GM23338 (cell line): ENCODE results near the gene CYP4F3. TPM values are rescaled to one million over a fixed set of nuclear protein-coding genes. Genes with fewer than 3 reads are reported as not detected.

Experiments
- ATAC-seq: fragments of 200-7000 bp; cut with Tn5 transposase; 3 replicates; pipeline ENCODE4 v1.9.1; 2020
- DNase-seq: peaks from one replicate; pipeline ENCODE4 v3.0.0-alpha.2; 2015; ENCODE audit warnings: low spot score
- H2AFZ ChIP-seq: fragments of 200-600 bp; sonication (generic); 2 replicates; pipeline ENCODE4 v1.8.0; 2016; ENCODE audit warnings: antibody characterized with exemption, mild to moderate bottlenecking, moderate library complexity
- H3F3A ChIP-seq: fragments of 200-600 bp; sonication (generic); replicated peaks from 2 replicates; pipeline ENCODE4 v1.8.0; 2017; ENCODE audit warnings: antibody characterized with exemption, mixed run types, low read depth
- H3K27ac ChIP-seq: fragments of 200-600 bp; sonication (generic); 2 replicates; pipeline ENCODE4 v1.6.1; 2016; ENCODE audit warnings: low read depth
- H3K27me3 ChIP-seq: fragments of 200-600 bp; sonication (generic); 2 replicates; pipeline ENCODE4 v1.8.0; 2016; ENCODE audit warnings: mild to moderate bottlenecking, mixed run types, moderate library complexity; ENCODE audit not compliant: insufficient read depth
- H3K36me3 ChIP-seq: fragments of 200-600 bp; sonication (generic); 2 replicates; pipeline ENCODE4 v1.8.0; 2016; ENCODE audit warnings: mild to moderate bottlenecking; ENCODE audit not compliant: insufficient read depth
- H3K4me1 ChIP-seq: fragments of 200-600 bp; sonication (generic); 2 replicates; pipeline ENCODE4 v1.8.0; 2016; ENCODE audit warnings: mild to moderate bottlenecking, moderate library complexity; ENCODE audit not compliant: insufficient read depth
- H3K4me2 ChIP-seq: fragments of 200-600 bp; sonication (generic); 2 replicates; pipeline ENCODE4 v1.7.1; 2017; ENCODE audit warnings: mixed run types
- H3K4me3 ChIP-seq: fragments of 200-600 bp; sonication (generic); 2 replicates; pipeline ENCODE4 v1.6.1; 2016; ENCODE audit warnings: mixed run types
- H3K79me2 ChIP-seq: fragments of 200-600 bp; sonication (generic); replicated peaks from 2 replicates; pipeline ENCODE4 v1.8.0; 2017; ENCODE audit warnings: mild to moderate bottlenecking; ENCODE audit not compliant: insufficient read depth
- H3K9me2 ChIP-seq: fragments of 200-600 bp; sonication (generic); 2 replicates; pipeline ENCODE4 v1.8.0; 2017; ENCODE audit not compliant: insufficient read depth
- H4K20me1 ChIP-seq: fragments of 200-600 bp; sonication (generic); replicated peaks from 2 replicates; pipeline ENCODE4 v1.8.0; 2017; ENCODE audit warnings: mild to moderate bottlenecking; ENCODE audit not compliant: insufficient read depth
- H3K27ac Mint-ChIP-seq: 2 replicates; pipeline ENCODE4 v1.8.0; 2020; ENCODE audit warnings: inconsistent platforms, mild to moderate bottlenecking, moderate library complexity, mixed read lengths
- H3K27me3 Mint-ChIP-seq: 3 replicates; pipeline ENCODE4 v1.8.0; 2022; ENCODE audit warnings: low read depth, mild to moderate bottlenecking, moderate library complexity, mixed read lengths, inconsistent platforms; ENCODE audit not compliant: insufficient read depth, poor library complexity
- H3K36me3 Mint-ChIP-seq: 3 replicates; pipeline ENCODE4 v1.8.0; 2021; ENCODE audit warnings: low read depth, mild to moderate bottlenecking, inconsistent platforms, moderate library complexity, mixed read lengths
- H3K4me1 Mint-ChIP-seq: 3 replicates; pipeline ENCODE4 v1.8.0; 2020; ENCODE audit warnings: mild to moderate bottlenecking, inconsistent platforms, mixed read lengths
- H3K4me3 Mint-ChIP-seq: 3 replicates; pipeline ENCODE4 v1.8.0; 2021; ENCODE audit warnings: moderate library complexity, mild to moderate bottlenecking, inconsistent platforms, mixed read lengths
- H3K9me3 Mint-ChIP-seq: 3 replicates; pipeline ENCODE4 v1.8.0; 2020; ENCODE audit warnings: moderate library complexity, mild to moderate bottlenecking, inconsistent platforms, mixed read lengths
- CREB1 ChIP-seq: fragments of 250-450 bp; sonication (Bioruptor Pico); IDR thresholded peaks from 2 replicates; pipeline ENCODE4 v1.5.0; 2020; ENCODE audit warnings: low read depth, mild to moderate bottlenecking, moderate library complexity
- ETS1 ChIP-seq: IDR thresholded peaks from 2 replicates; pipeline ENCODE4 v1.6.1; 2016; ENCODE audit warnings: antibody characterized with exemption
- EZH2 ChIP-seq: fragments of 200-600 bp; sonication (generic); IDR thresholded peaks from one replicate; pipeline ENCODE4 v1.8.0; 2017; ENCODE audit warnings: antibody characterized with exemption, mild to moderate bottlenecking, low read depth; ENCODE audit not compliant: unreplicated experiment
- EZH2phosphoT487 ChIP-seq: fragments of 200-600 bp; sonication (generic); IDR thresholded peaks from one replicate; pipeline ENCODE4 v1.8.1; 2018; ENCODE audit warnings: antibody characterized with exemption; ENCODE audit not compliant: unreplicated experiment
- JUNB ChIP-seq: IDR thresholded peaks from one replicate; pipeline ENCODE4 v1.6.1; 2016; ENCODE audit warnings: antibody characterized with exemption; ENCODE audit not compliant: unreplicated experiment
- NANOG ChIP-seq: IDR thresholded peaks from 2 replicates; pipeline ENCODE4 v1.6.1; 2016; ENCODE audit warnings: antibody characterized with exemption, borderline replicate concordance
- POLR2AphosphoS5 ChIP-seq: IDR thresholded peaks from 2 replicates; pipeline ENCODE4 v1.6.1; 2016; ENCODE audit warnings: antibody characterized with exemption, low read depth
- STAT1 ChIP-seq: IDR thresholded peaks from one replicate; pipeline ENCODE4 v1.6.1; 2016; ENCODE audit warnings: antibody characterized with exemption; ENCODE audit not compliant: unreplicated experiment
- ZNF114 ChIP-seq: fragments of 250-450 bp; sonication (Bioruptor Pico); IDR thresholded peaks from 2 replicates; pipeline ENCODE4 v1.5.0; 2020; ENCODE audit warnings: mild to moderate bottlenecking, moderate library complexity
- ZNF331 ChIP-seq: fragments of 250-450 bp; sonication (Bioruptor Pico); IDR thresholded peaks from 2 replicates; pipeline ENCODE4 v1.5.0; 2020; ENCODE audit warnings: low read depth, mild to moderate bottlenecking, moderate library complexity
- ZNF462 ChIP-seq: fragments of 250-450 bp; sonication (Bioruptor Pico); IDR thresholded peaks from 2 replicates; pipeline ENCODE4 v1.5.0; 2020; ENCODE audit warnings: mild to moderate bottlenecking, moderate library complexity
- polyA plus RNA-seq: library from polyadenylated mRNA; unstranded; fragments of >200 nt; fragmentation: Nextera tagmentation; extraction: Ambion mirVana; gene quantifications from 2 replicates; pipeline ENCODE4 v1.2.1, GENCODE V29; 2016
- total RNA-seq: library from RNA; depleted of rRNA; stranded (reverse); fragments of >200 nt; shearing (Covaris generic); gene quantifications from 2 replicates; pipeline ENCODE4 v1.2.3, GENCODE V29; 2014
- TF ChIP-seq, protein P1 (sequence below), 2 experiments: fragments of 200-600 bp in 1 of 2; sonication (generic) in 1 of 2; conservative IDR thresholded peaks; 2 replicates each; pipeline versions ENCODE4 v1.5.1 to v1.6.1; 2016 to 2017; ENCODE audit warnings: antibody characterized with exemption in 2 of 2, low read depth in 2 of 2, mild to moderate bottlenecking in 2 of 2, moderate library complexity in 1 of 2
- TF ChIP-seq, protein P2 (sequence below): IDR thresholded peaks from one replicate; pipeline ENCODE4 v1.6.1; 2018; ENCODE audit warnings: antibody characterized with exemption; ENCODE audit not compliant: unreplicated experiment

The CYP4F3 gene
- total and polyA plus RNA-seq, 2 experiments from 2014 or later = not detected

DNA sequence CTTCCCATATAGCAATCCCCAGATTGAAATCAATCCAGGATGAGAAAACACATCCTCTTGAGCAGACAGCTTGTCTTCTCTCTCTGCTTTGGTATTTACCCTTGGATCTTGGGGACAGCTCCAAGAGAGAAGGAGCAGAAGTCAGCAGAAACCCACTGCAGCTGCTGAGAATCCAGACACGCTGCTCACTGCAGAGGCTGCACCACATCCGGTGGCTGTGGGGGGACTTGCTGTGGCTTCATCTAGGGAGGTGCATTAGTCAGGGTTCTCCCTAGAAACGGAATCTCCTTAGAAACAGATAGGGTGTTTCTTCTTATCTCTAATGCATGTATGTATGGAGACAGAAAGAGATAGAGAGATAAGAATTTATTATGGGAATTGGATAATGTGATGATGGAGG lies 34.9 kb downstream of the CYP4F3 start:
- no peaks in the 10 kb centered on the region for H3F3A ChIP-seq
- H3K36me3 Mint-ChIP-seq = peaks cover 34% of the 10 kb centered on the region
- H3K4me1 Mint-ChIP-seq = no peaks in the 10 kb centered on the region
- H3K4me3 Mint-ChIP-seq = no peak overlapping the region
- no peak overlapping the region for H3K27ac Mint-ChIP-seq
- no peaks in the 10 kb centered on the region for H3K9me2 ChIP-seq
- H2AFZ ChIP-seq = no peak overlapping the region
- no peak overlapping the region for H3K27ac ChIP-seq
- no peak for TF ChIP-seq EZH2phosphoT487
- TF ChIP-seq ZNF114 (CRISPR knock-in tag) = no peak
- TF ChIP-seq ETS1 = no peak
- no peak for TF ChIP-seq STAT1
- TF ChIP-seq, protein P1, sequence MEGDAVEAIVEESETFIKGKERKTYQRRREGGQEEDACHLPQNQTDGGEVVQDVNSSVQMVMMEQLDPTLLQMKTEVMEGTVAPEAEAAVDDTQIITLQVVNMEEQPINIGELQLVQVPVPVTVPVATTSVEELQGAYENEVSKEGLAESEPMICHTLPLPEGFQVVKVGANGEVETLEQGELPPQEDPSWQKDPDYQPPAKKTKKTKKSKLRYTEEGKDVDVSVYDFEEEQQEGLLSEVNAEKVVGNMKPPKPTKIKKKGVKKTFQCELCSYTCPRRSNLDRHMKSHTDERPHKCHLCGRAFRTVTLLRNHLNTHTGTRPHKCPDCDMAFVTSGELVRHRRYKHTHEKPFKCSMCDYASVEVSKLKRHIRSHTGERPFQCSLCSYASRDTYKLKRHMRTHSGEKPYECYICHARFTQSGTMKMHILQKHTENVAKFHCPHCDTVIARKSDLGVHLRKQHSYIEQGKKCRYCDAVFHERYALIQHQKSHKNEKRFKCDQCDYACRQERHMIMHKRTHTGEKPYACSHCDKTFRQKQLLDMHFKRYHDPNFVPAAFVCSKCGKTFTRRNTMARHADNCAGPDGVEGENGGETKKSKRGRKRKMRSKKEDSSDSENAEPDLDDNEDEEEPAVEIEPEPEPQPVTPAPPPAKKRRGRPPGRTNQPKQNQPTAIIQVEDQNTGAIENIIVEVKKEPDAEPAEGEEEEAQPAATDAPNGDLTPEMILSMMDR (conservative IDR thresholded peaks at IDR 0.05; ENCODE audit: low read depth in 2 of 2) = no peak
- TF ChIP-seq NANOG = no peak
- TF ChIP-seq ZNF331 (CRISPR knock-in tag) = no peak
- TF ChIP-seq ZNF462 = no peak
- TF ChIP-seq EZH2 = no peak
- TF ChIP-seq, protein P2, sequence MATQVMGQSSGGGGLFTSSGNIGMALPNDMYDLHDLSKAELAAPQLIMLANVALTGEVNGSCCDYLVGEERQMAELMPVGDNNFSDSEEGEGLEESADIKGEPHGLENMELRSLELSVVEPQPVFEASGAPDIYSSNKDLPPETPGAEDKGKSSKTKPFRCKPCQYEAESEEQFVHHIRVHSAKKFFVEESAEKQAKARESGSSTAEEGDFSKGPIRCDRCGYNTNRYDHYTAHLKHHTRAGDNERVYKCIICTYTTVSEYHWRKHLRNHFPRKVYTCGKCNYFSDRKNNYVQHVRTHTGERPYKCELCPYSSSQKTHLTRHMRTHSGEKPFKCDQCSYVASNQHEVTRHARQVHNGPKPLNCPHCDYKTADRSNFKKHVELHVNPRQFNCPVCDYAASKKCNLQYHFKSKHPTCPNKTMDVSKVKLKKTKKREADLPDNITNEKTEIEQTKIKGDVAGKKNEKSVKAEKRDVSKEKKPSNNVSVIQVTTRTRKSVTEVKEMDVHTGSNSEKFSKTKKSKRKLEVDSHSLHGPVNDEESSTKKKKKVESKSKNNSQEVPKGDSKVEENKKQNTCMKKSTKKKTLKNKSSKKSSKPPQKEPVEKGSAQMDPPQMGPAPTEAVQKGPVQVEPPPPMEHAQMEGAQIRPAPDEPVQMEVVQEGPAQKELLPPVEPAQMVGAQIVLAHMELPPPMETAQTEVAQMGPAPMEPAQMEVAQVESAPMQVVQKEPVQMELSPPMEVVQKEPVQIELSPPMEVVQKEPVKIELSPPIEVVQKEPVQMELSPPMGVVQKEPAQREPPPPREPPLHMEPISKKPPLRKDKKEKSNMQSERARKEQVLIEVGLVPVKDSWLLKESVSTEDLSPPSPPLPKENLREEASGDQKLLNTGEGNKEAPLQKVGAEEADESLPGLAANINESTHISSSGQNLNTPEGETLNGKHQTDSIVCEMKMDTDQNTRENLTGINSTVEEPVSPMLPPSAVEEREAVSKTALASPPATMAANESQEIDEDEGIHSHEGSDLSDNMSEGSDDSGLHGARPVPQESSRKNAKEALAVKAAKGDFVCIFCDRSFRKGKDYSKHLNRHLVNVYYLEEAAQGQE = no peak
- no peak for TF ChIP-seq JUNB
- TF ChIP-seq CREB1 (CRISPR knock-in tag) = no peak
- no peak for TF ChIP-seq POLR2AphosphoS5
- ATAC-seq (no peak), DNase-seq (no peak)
- no peaks in the 10 kb centered on the region for H3K79me2 ChIP-seq
- no peaks in the 10 kb centered on the region for H4K20me1 ChIP-seq
- H3K4me1 ChIP-seq = no peaks in the 10 kb centered on the region
- no peak overlapping the region for H3K4me2 ChIP-seq
- H3K27me3 ChIP-seq = no peaks in the 10 kb centered on the region
- no peaks in the 10 kb centered on the region for H3K27me3 Mint-ChIP-seq
- no peak overlapping the region for H3K4me3 ChIP-seq
- H3K36me3 ChIP-seq = no peaks in the 10 kb centered on the region; the same call in 1 of the 2 replicates
- H3K9me3 Mint-ChIP-seq = peaks cover 60% of the 10 kb centered on the region
